Hematopoietic multipotent progenitor cell (in vitro differentiated cells): Measurements from ENCODE around the gene ZBTB20. TPM values are rescaled to one million over a fixed set of nuclear protein-coding genes. Genes with fewer than 3 reads are reported as not detected.

Source experiments
- DNase-seq, 3 donors: peaks; one replicate each; pipeline ENCODE4 v3.0.0-alpha.2; 2011 to 2015; ENCODE audit warnings: low read depth in 2 of 3, low spot score in 2 of 3
- total RNA-seq: library from RNA; depleted of rRNA; stranded (reverse); fragments of >200 nt; gene quantifications from one replicate; pipeline ENCODE4 v1.2.3, GENCODE V29; 2012

The ZBTB20 gene
- total RNA-seq, 1 donor = 78.4 TPM

GRCh38 chr3:114796796-114797195, 350.3 kb downstream of the ZBTB20 start:
- no peak for DNase-seq

DNA sequence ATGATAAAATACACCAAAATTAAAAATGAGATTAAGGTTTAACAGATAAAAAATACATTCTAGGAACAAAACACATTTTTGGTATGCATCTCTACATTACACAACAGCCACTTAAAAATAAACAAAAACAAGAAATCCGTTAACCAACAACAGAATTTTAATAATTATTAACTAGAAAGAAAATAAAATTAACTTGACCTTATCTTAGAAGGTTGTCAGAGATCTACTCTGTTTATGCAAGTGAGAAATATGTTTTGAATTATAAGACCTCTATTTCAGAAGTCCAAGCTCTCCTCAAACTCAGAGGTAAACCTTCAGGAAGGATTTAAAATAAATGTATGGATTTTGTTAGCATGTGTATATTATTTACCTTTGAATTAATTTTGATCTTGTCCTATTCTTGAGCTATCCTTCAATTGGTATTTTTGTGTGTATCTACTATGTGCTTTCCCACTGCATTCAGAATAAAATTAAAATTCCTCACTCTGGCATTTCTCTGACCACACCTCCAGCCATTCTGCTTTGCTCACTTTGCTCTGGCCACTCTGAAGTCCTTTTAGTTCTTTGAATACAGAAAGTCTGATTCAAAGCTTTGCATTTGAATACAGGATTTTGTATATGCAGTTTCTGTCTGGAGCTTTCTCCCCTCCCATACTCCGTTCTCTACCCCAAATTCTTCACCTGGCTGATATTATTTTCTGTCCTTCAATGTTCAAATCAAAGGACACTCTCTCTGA, 352.0 kb downstream of the ZBTB20 start:
- no peak for DNase-seq

DNA sequence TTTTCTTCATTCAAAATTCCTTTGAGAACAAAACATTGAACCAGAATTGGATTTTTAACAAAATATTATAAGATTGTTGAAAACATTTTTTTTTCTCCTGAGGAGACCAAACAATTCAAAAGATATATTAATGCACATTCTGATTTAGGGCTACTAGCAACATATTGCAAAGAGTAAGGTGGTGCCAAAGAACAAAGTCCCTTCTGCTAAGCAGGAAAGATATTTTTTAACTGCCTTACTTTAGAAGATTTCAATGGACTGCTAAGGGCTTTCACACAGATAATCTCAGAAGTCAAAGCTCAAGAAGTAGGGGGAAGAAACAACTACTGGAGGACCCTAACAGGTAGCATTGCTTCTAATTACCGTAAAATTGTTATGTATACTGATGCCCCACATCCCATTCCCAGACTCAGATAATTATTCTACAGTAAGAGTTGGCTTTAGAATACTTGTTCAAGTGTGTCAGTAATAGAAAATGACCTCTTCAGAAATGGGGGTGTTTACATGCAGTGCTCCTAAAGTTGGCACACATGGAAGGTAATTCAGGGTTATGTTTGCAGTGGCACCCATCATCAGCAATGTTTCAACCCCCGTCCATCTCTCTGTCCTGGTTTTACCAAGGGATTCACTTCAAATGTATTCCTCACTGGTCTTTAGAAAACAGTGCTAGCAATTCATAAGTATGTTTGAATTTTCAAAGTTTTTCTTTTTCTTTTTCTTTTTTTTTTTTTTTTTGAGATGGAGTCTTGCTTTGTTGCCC, 354.7 kb downstream of the ZBTB20 start:
- DNase-seq = no peak

- no peak for DNase-seq
Observed at GRCh38 chr3:114790752-114791151, 356.3 kb downstream of the ZBTB20 start.

DNA sequence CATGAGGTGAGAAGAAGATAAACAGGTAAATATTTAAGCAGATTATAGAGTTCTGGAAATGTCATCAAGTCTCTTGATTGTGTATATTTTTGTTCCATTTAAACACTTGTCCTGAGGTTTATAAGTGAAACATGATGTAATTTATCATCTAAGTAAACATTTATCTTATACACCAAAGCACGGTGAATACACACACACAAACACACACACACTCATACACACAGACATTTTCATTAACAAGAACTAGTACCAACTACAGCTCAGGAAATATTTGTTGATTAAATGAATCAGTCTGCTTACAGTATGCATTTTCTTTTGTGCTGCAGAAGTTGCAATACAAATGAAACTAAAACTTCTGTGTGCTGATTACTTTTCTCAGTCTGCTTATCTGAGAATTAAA, 357.3 kb downstream of the ZBTB20 start:
- no peak for DNase-seq

DNA sequence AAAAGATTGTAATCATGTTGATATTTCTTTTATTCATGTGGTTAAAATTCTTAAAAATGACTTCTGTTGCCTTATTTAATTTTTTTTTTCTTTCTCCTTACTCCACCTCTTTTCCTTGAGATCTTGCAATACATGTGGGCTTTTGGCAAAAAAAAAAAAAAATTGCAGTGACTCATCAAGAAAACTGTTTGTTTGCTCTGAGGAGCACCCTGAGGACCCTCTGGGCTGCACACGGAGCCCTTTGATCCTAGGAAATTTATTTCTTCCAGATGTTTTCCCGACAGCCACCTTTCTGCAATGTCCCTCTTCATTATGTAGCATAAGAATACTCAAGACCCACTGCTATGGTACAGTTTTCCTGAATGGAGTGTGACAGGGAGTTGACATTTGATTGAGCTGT, 371.7 kb downstream of the ZBTB20 start:
- no peak for DNase-seq

DNA sequence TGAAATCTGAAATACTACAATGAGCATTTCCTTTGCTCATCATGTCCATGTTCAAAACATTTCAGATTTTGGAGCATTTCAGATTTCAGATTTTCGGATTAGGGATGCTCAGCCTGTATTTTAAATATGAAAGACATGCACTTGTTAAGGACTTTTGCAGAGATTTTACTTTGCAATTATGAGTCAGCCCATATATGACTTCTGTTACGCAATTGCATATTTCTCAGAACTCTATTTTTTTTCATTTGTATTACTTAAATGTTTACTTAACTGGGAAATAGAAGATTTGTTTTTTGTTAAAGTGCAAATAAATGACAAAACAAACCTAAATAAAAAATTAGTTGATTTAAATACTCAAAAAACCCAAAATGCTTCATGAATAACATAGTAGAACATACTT, 376.2 kb downstream of the ZBTB20 start:
- DNase-seq = no peak

DNA sequence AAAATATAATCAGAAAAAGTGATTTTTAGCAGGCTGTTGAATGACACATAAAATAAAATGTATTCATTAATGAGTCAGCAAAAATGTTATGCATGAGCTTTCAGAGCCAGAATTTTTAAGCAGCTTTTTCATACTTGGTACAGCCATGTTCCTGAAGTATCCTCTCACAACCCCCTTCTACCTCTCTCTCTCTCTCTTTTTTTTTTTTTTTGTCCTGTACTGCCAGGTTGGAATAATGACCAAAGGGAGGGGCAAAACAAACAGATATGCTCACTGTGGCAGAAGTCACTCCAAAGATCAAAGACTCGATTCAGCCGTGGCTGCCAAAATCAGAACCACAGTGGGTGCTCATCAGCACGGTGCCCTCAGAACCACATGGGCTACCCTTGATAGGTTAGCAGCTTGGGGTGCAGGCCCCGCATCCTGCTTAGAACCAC, 383.0 kb downstream of the ZBTB20 start:
- no peak for DNase-seq

DNA sequence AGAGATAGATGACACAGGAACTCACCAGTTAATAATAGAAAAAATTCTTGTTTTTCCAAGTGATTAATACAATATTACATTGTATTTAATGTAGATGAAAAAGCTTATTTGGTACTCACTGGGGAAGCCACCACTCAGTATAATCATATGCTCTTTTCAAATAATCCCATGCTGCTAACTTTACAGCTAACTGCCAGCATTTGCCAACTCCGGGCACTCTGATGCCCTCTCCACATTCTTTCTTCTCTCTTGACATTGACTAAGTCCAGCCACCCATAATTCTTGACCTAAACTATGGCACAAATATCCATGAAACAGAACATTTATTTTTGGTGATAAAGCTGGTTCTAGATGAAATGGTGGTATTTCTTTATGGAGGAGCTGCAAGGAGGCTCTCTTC, 384.9 kb downstream of the ZBTB20 start:
- no peak for DNase-seq

DNA sequence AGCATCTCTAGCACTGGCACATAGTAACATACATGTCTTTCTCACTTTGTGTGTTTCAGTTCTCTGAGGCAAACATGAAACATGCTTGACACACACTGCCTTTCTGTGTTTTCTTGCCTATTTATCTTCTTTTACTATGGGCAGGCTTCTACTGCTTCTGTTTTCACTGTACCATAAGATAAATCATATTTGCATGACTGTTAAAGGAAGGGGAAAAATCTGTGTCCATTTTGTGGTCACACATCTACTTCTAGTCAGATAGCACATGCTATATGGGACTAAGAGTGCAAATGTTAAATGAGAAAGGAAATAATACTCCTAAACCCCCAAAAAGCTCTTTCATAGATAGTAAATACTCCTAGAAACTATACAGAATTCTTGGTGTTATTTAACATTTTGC, 386.4 kb downstream of the ZBTB20 start:
- DNase-seq = peak in 2 of 3 donors; percentile 50 to 87

- no peak for DNase-seq
Observed at GRCh38 chr3:114758831-114759699, 388.0 kb downstream of the ZBTB20 start.

GRCh38 chr3:114756506-114757279, 390.4 kb downstream of the ZBTB20 start:
- no peak for DNase-seq

DNA sequence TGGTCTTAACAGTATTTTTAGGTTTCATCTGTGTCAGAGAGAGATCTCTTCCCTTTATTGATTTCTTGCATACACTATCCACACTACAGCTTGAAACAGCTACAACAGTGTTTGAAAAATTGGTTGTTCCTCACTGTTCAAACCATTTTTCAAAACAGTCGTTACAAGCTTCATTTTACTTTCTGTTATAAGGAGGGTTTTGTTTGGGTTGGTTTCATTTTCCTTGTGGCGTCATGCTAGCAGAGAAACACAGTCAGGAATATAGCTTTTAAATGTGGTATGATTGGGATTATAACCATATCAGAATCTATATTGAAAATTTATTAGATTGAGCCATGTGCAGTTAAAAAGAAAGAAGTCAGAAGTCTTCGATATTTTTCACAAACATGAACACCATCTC, 400.6 kb downstream of the ZBTB20 start:
- DNase-seq = peak in 1 of 3 donors; percentile 54

DNA sequence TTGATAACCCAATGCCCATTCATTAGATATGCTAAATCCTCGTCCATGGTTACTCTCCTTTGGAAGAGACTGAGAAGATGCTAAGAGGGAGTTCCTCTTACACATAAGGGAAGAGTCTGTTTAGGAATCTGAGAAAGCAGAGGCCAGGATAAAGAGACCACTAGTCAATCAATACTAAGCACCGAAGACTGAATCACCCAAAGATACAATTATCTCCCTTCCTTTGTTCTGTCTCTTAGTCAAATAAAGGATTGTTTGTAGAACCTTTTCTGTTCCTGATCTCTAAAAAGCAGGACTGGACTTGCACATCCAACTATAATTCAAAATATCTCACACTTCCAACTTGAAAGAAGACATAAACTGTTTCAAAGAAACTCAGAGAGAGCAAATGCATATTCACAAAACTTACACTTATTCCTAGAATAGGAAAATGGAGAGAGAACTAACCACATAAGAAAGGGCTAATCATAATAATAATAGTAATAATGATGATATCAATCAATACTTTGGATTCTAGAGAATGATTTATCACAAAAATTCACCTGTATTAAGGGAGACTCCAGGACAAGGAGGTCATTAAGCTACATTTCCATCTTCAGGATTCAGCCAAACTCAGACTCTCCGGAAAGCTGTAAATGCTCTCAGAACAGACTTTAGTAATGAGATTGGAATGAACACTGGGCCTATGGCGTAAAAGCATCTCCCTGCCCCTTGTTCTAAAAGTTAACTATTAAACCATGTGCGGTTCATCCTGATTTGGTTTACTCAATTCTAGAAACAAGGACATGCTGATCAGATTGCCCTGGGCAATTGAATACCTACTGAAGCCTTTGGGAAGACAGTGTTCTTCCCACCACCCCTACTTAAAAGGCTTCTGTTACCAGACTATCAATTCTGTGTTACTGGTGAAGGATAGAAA, 401.5 kb downstream of the ZBTB20 start:
- no peak for DNase-seq

DNA sequence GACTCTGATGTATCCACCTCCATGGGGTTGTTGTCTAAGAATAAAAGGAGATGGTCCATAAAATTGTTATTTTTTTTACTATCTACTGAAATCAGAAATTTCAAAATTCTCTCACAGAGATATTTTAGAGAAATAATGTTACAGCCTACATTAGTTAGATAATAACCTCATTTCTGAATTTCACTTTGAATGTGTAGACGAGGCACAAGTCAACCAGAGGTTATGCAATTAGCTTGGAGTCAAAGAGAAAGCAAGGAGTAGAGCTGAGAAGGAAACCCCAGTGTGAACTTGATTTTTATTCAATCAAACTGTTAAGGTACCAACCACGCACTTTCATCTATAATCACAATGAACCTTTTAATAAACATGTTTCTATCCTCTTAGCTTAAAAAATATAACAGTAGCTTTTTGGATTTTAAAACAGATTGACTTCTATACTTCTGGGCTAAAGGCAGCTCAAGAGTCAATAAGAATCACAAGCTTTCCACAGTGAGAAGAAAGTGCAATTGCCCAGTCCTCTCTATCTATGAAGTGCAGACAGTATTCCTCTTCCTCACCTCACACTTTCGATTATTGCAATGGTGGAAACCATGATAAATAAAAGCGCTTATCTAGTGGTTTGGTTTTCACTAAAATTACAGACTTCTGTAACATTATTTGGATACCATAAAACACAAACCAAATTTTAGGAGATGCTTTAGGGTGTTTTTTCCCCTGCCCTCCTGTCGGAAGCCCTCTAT, 403.2 kb downstream of the ZBTB20 start:
- no peak for DNase-seq

DNA sequence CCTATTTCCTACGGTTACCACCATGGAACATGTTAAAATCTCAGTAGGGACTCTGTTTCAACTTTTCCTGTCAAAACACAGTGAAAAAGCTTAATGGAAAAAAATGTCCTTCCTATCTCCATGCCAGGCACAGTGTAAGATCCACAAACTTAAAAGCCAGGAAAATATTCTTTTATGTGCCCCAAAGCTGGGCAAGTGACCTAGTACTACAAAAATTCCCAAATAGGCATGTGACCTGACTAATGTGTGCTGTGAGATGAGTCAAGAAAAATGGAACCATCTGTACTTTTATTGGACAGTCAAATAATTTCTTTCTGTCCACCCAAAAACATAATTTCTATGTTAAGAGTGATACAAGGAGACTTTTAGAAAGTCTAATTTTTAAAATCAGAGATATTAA, 406.0 kb downstream of the ZBTB20 start:
- no peak for DNase-seq

GRCh38 chr3:114739627-114740026, 407.5 kb downstream of the ZBTB20 start:
- DNase-seq = no peak

GRCh38 chr3:114732353-114732752, 414.7 kb downstream of the ZBTB20 start:
- DNase-seq = no peak

GRCh38 chr3:114730397-114730796, 416.7 kb downstream of the ZBTB20 start:
- no peak for DNase-seq
